Activated naive CD4-positive, alpha-beta T cell treated with anti-CD3 and anti-CD28 coated beads for 36 hours (primary cell): Measurements from ENCODE around the gene MIEF1. TPM values are rescaled to one million over a fixed set of nuclear protein-coding genes. Genes with fewer than 3 reads are reported as not detected.
A peak's percentile ranks its signal among the peaks of the same experiment; 100 is the strongest.

Experiments used
- CTCF ChIA-PET: fragments of 350-600 bp; sonication (Branson Sonifier 250); formaldehyde crosslinking; loops from one replicate; lab custom pipeline; 2021; ENCODE audit warnings: antibody characterized with exemption; lab: Charles Lee
- DNase-seq: peaks from one replicate; pipeline ENCODE4 v3.0.0-alpha.2; 2020
- H3K27ac Mint-ChIP-seq: one replicate; pipeline ENCODE4 v1.8.0; 2021; ENCODE audit warnings: mild to moderate bottlenecking, mixed read lengths
- H3K27me3 Mint-ChIP-seq: one replicate; pipeline ENCODE4 v1.8.0; 2021; ENCODE audit warnings: low read depth, mixed read lengths
- H3K36me3 Mint-ChIP-seq: one replicate; pipeline ENCODE4 v1.8.0; 2021; ENCODE audit warnings: low read depth, mixed read lengths
- H3K4me1 Mint-ChIP-seq: one replicate; pipeline ENCODE4 v1.8.0; 2021; ENCODE audit warnings: low read depth, mixed read lengths
- H3K4me3 Mint-ChIP-seq: one replicate; pipeline ENCODE4 v1.8.0; 2021; ENCODE audit warnings: mild to moderate bottlenecking, moderate library complexity, mixed read lengths
- H3K9me3 Mint-ChIP-seq: one replicate; pipeline ENCODE4 v1.8.0; 2021; ENCODE audit warnings: mixed read lengths
- intact Hi-C: fragments of 100-400 bp; cut with micrococcal nuclease; formaldehyde crosslinking; loops from one replicate; pipeline ENCODE4 v1.15.1; 2023
- total RNA-seq, 2 experiments: library from RNA; stranded (reverse); gene quantifications; one replicate each; pipeline ENCODE4 v1.2.3, GENCODE V29; 2021

The MIEF1 gene
- total RNA-seq, 2 experiments from 2014 or later = 33.3 to 35.1 TPM

DNA sequence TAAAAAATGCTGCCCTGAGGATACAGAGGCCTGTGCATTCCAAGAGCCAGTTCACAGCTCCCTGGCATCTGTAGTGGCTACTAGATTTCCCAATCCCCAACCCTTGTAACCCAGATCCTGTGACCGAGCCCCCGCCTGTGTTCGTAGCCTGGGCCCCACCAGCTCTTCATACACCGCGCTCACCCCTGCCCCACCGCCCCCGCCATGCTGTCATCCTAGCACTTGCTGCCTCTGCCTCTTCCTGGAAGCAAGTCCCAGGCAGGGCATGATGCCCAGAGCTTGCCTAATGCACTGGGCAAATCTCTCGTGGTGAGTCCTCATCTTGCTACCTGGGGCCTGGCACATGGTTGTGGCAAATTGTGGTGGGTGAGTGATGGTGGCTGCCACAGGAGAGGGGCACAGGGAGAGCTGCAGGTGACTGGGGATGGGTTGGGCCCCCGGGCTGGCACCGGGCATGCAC lies 38.1 kb upstream of the MIEF1 start:
- CTCF ChIA-PET = no interaction called here
- H3K9me3 Mint-ChIP-seq = no peaks in the 10 kb centered on the region
- DNase-seq = no peak
- H3K27me3 Mint-ChIP-seq = peaks cover 15% of the 10 kb centered on the region
- no peaks in the 10 kb centered on the region for H3K36me3 Mint-ChIP-seq
- intact Hi-C loops = no loop called here
- no peak overlapping the region for H3K4me3 Mint-ChIP-seq
- H3K4me1 Mint-ChIP-seq = no peaks in the 10 kb centered on the region
- H3K27ac Mint-ChIP-seq = no peak overlapping the region

DNA sequence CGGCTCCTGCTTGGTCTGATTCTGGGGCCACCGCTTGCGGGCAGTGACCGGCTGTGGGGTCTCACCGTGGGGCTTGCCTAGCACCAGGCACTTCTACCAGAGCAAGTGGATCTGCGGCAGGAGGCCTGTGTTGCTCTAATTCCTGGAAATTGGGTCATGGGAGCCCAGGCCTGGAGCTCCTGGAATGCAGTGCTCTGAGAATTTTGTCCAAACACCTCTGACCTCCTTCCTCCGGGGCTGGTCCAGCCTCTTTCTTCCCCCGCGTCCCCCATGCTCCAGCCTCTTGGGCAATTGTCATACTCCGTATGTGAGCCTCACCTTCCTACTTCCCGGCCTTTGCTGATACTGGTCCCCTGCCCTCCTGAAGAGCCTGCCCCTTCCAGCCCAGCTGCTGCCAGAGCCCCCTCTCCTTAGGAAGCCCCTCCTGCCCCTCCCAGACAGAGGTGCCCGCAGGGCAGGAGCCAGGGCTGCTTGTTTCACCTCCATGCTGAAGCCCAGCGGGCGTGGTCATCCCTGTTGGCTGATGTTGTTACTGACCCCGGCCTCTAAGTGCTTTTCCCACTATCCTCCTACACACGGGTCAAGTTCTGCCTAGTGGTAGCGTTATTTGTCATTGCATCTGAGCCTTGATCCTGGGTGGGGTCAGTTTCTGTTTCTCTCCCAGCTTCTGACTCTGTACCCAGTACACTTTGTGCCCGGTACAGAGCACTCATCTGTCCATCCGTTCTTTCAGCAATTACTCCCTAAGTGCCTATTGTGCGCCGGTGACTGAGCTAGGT lies 35.7 kb upstream of the MIEF1 start:
- Mint-ChIP-seq H3K36me3 (no peaks in the 10 kb centered on the region), H3K4me3 (no peak overlapping the region)
- CTCF ChIA-PET = no interaction called here

DNA sequence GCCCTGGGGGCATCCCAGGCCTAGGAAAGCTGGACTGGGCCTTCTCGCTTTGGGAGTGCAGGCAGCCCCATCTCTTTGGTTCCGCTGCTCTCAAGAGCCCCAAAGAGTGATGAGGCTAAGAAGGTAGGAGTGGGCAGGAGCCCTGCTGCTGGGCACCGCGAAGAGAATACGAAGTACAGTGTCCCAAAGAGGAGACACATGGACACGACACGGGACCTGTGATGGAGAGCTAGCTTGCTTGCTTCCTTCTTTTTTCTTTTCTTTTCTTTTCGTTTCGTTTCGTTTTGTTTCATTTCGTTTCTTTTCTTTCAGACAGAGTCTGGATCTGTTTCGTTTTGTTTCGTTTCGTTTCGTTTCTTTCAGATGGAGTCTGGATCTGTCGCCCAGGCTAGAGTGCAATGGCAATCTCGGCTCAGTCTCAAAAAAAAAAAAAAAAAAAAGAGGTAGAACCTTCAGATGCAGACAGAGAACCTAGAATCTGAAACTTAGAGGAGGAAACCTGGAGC lies 34.6 kb upstream of the MIEF1 start:
- Mint-ChIP-seq H3K36me3 (no peaks in the 10 kb centered on the region), H3K4me3 (no peak overlapping the region), H3K27ac (no peak overlapping the region), H3K9me3 (no peaks in the 10 kb centered on the region), H3K27me3 (no peaks in the 10 kb centered on the region), H3K4me1 (peaks cover 12% of the 10 kb centered on the region)
- intact Hi-C loops = no loop called here
- DNase-seq = no peak
- CTCF ChIA-PET = interaction anchor here (0.6 to 1.0 kb wide), 2 partner anchors 11 to 55 kb away, joined by 3 to 4 read pairs; no protein-coding TSS in a partner anchor

More for the DNA sequence above, 35.7 kb upstream of the MIEF1 start:
- Mint-ChIP-seq H3K27me3 (peaks cover 2% of the 10 kb centered on the region), H3K27ac (no peak overlapping the region), H3K9me3 (no peaks in the 10 kb centered on the region), H3K4me1 (peaks cover 2% of the 10 kb centered on the region)
- intact Hi-C loops = no loop called here
- no peak for DNase-seq

- H3K27ac Mint-ChIP-seq = no peak overlapping the region
- no peak for DNase-seq
- H3K4me3 Mint-ChIP-seq = no peak overlapping the region
- CTCF ChIA-PET = no interaction called here
- no peaks in the 10 kb centered on the region for H3K36me3 Mint-ChIP-seq
- peaks cover 18% of the 10 kb centered on the region for H3K4me1 Mint-ChIP-seq
- H3K27me3 Mint-ChIP-seq = no peaks in the 10 kb centered on the region
- no peaks in the 10 kb centered on the region for H3K9me3 Mint-ChIP-seq
- intact Hi-C loops = no loop called here
Measured at GRCh38 chr22:39468487-39469325, 33.4 kb upstream of the MIEF1 start.

DNA sequence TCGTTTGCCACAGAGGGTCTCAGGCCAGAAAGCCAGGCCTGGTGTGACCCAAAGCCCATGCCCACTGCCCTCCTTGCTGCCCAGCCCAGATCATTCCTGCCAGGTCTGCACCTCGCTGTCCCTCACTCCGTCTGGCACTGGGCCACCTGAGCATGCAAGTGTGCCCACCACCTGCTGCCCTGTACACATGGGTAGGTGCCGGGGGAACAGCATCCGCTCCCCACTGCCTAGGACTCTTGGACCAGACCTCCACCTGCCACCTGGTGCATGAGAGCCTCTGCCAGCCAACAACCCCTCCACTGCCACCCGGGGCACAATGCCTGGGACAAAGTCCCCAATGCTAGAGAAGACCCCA lies 32.8 kb upstream of the MIEF1 start:
- intact Hi-C loops = no loop called here
- Mint-ChIP-seq H3K27me3 (no peaks in the 10 kb centered on the region), H3K27ac (no peak overlapping the region), H3K9me3 (no peaks in the 10 kb centered on the region), H3K4me1 (peaks cover 18% of the 10 kb centered on the region), H3K4me3 (no peak overlapping the region), H3K36me3 (no peaks in the 10 kb centered on the region)
- DNase-seq = no peak
- CTCF ChIA-PET = no interaction called here

- Mint-ChIP-seq H3K27me3 (no peaks in the 10 kb centered on the region), H3K36me3 (no peaks in the 10 kb centered on the region), H3K4me3 (no peak overlapping the region), H3K9me3 (no peaks in the 10 kb centered on the region), H3K4me1 (peaks cover 18% of the 10 kb centered on the region), H3K27ac (no peak overlapping the region)
- DNase-seq = no peak
- intact Hi-C loops = no loop called here
- CTCF ChIA-PET = no interaction called here
Measured at GRCh38 chr22:39469681-39470450, 32.2 kb upstream of the MIEF1 start.

GRCh38 chr22:39470451-39471291 lies 31.4 kb upstream of the MIEF1 start:
- Mint-ChIP-seq H3K4me1 (peaks cover 18% of the 10 kb centered on the region), H3K27ac (no peak overlapping the region), H3K9me3 (no peaks in the 10 kb centered on the region), H3K36me3 (no peaks in the 10 kb centered on the region), H3K27me3 (no peaks in the 10 kb centered on the region), H3K4me3 (no peak overlapping the region)
- CTCF ChIA-PET = no interaction called here
- DNase-seq = no peak
- intact Hi-C loops = no loop called here

DNA sequence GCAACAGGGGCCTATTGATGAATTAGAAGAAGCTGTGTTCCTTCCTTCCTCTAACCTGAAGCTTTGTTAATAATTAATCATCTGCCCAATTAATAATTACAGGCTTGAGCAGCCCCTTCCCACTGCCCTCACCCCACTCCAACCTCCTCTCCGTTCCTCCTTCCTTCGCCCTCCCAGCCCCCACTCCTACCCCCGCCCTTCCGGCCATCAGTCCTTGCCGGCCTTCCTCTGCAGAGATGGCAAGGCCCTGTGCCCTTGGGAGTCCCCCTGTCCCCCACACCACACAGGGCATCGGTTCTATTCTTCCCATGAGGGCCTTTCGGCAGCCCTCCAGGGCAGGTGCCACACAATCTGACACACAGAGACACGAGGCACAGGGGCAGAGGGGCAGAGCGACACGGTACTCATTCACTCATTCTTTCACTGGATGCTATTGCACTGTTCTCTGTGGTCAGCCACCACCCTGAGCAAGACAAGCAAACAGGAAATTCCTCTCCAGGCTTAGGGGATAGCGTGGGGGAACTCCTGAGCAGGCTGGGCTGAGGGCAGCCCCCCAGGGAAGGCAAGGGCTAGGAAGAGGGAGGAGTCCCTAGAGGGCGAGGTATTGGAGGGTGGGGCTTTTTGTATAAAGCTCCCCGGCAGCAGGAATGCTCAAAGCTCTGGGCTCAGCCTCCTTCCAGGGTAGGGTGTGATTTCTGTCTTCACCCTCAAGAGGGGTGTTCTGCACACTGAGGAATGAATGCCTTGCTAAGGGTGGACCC lies 30.5 kb upstream of the MIEF1 start:
- Mint-ChIP-seq H3K27me3 (no peaks in the 10 kb centered on the region), H3K36me3 (no peaks in the 10 kb centered on the region), H3K9me3 (no peaks in the 10 kb centered on the region), H3K4me1 (peaks cover 18% of the 10 kb centered on the region), H3K27ac (no peak overlapping the region), H3K4me3 (no peak overlapping the region)
- intact Hi-C loops = no loop called here
- DNase-seq = peak; percentile 19
- CTCF ChIA-PET = interaction anchor here (1.0 kb wide), 1 partner anchor 25 kb away, joined by 4 read pairs; no protein-coding TSS in a partner anchor

- H3K27ac Mint-ChIP-seq = no peak overlapping the region
- DNase-seq = no peak
- no peak overlapping the region for H3K4me3 Mint-ChIP-seq
- H3K36me3 Mint-ChIP-seq = no peaks in the 10 kb centered on the region
- H3K4me1 Mint-ChIP-seq = peaks cover 18% of the 10 kb centered on the region
- H3K9me3 Mint-ChIP-seq = no peaks in the 10 kb centered on the region
- no peaks in the 10 kb centered on the region for H3K27me3 Mint-ChIP-seq
- intact Hi-C loops = no loop called here
- CTCF ChIA-PET = interaction anchor here (1.0 kb wide), 1 partner anchor 24 kb away, joined by 4 read pairs; no protein-coding TSS in a partner anchor
Measured at GRCh38 chr22:39472570-39473556, 29.2 kb upstream of the MIEF1 start.

- no peak for DNase-seq
- Mint-ChIP-seq H3K4me3 (no peak overlapping the region), H3K36me3 (no peaks in the 10 kb centered on the region), H3K4me1 (peaks cover 18% of the 10 kb centered on the region), H3K27ac (no peak overlapping the region), H3K27me3 (no peaks in the 10 kb centered on the region), H3K9me3 (no peaks in the 10 kb centered on the region)
- intact Hi-C loops = no loop called here
- CTCF ChIA-PET = no interaction called here
Measured at GRCh38 chr22:39473851-39474250, 28.2 kb upstream of the MIEF1 start.
